ENCODE data around the gene SLC9A8.
"Not testable (repeated sequence)": the region's sequence is repeated elsewhere in the genome, so short reads cannot be mapped to it uniquely, and the experiment has no call there.

The SLC9A8 gene

DNA sequence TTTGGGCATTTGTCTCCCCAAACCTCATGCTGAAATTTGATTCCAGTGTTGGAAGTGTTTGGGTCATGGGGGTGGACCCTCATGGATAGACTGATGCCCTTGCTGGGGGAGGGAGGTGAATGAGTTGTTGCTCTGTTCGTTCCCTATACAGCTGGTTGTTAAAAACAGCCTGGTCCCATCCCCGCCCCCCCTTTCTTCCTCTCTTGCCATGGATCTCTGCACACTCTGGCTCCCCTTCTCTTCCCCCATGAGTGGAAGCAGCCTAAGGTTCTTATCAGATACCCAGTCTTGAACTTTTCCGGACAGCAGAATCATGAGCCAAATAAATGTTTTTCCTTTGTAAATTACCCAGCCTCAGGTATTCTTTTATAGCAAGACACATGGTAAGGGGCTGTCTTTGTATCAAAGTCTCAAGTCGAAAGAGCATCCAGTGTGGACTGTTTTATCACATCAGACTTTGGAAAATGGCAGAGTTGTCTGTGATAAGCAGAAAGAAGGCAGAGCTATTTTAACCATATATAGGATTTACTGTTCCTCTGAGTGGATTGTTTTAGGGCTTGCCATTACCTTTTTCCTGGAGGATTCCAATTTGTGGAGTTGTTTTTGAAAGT is 31.2 kb downstream of the SLC9A8 start:
- H3K4me1 Mint-ChIP-seq (ENCODE audit: low read depth): no peaks in the 10 kb centered on the region
- peaks cover 53% of the 10 kb centered on the region for H3K36me3 Mint-ChIP-seq (ENCODE audit: low read depth)
- no peak for DNase-seq
- no peaks in the 10 kb centered on the region for H3K27me3 Mint-ChIP-seq
- H3K9me3 Mint-ChIP-seq: no peaks in the 10 kb centered on the region
- no peak overlapping the region for H3K4me3 Mint-ChIP-seq
- no peak overlapping the region for H3K27ac Mint-ChIP-seq

DNA sequence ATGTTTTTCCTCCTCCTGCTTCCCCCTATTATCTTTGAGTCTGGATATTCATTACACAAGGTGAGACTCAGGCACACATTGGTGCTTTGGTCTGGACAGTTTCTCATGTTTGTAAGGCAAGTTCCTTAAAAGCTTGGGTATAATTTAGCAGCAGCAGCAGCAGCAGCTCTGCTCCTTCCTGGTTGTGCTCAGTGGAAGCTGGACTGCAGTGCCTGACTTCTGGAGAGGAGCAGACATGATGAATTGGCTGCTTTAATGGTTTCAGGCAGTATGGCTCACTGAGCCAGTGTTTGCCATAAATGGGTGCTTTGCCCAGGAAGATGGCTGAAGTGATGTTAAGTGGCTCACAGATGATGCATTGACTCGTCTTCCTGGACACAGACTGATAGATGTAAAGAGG is 32.4 kb downstream of the SLC9A8 start:
- H3K9me3 Mint-ChIP-seq: no peaks in the 10 kb centered on the region
- no peak overlapping the region for H3K4me3 Mint-ChIP-seq
- no peak for DNase-seq
- H3K27ac Mint-ChIP-seq: peak overlapping the region; percentile 35
- H3K27me3 Mint-ChIP-seq: no peaks in the 10 kb centered on the region
- H3K36me3 Mint-ChIP-seq (ENCODE audit: low read depth): peaks cover 54% of the 10 kb centered on the region
- H3K4me1 Mint-ChIP-seq (ENCODE audit: low read depth): no peaks in the 10 kb centered on the region

DNA sequence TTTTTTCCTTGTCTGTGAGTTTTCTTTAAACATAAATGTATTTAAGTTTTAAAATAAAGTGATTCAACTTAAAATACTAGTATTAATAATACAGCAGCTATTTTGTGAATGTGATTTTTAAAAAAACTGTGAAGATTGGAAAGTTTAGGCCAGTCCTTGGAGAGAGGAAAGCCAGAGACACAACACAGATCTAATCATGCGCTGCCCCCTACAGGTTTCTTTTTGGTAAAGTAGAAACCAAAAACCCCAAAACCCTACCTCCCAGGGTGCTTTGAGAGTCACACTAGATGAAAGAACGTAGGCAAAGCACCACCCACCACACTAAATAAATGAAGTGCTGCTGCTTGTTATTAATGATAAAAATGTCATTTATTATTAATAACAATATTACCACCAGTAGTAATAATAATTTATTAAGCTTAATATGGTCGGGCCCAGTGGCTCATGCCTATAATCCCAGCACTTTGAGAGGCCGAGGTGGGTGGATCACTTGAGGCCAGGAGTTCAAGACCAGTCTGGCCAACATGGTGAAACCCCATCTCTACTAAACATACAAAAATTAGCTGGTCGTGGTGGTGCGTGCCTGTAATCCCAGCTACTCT is 33.7 kb downstream of the SLC9A8 start:
- H3K27me3 Mint-ChIP-seq: no peaks in the 10 kb centered on the region

DNA sequence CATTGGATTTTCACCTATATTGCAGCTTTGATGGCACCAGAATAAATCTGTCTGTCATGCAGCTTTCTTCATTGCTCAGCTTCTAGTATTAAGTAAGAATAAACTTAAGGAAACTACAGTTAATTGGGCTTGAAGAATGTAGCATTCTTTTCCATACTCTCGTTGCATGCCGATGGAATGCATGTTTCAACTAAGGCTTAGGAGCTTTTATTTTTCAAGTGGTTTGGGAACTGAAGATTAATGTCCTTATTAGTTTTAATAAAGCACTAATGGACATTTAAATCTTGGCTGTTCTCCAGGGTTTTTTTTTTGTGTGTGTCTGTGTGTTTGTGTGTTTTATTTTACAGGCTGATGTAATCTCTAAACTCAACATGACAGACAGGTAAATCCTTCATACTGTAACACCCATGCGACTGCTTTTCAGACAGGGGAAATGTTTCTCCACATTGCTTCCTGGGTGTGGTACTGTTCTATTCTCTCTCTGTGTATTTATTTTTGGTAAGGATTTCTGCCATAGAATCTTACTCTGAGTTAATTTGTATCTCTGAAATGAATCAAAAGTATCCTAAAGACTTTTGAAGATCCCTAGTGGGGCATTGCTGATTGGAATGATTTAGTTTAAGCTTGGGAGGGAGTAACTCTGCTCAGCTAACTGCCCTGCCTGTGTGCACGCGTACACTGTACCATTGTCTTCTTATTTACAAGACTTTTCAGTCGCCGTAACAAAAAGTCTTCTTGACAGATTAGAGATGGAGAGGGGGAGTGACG is 38.0 kb downstream of the SLC9A8 start:
- DNase-seq: no peak
- H3K4me3 Mint-ChIP-seq: no peak overlapping the region
- no peaks in the 10 kb centered on the region for H3K9me3 Mint-ChIP-seq
- H3K36me3 Mint-ChIP-seq (ENCODE audit: low read depth): peaks cover 75% of the 10 kb centered on the region
- H3K27me3 Mint-ChIP-seq: no peaks in the 10 kb centered on the region
- H3K27ac Mint-ChIP-seq: no peak overlapping the region
- H3K4me1 Mint-ChIP-seq (ENCODE audit: low read depth): peaks cover 6% of the 10 kb centered on the region

More for the DNA sequence above, 33.7 kb downstream of the SLC9A8 start:
- H3K9me3 Mint-ChIP-seq: no peaks in the 10 kb centered on the region
- H3K4me1 Mint-ChIP-seq (ENCODE audit: low read depth): peaks cover 6% of the 10 kb centered on the region
- peaks cover 55% of the 10 kb centered on the region for H3K36me3 Mint-ChIP-seq (ENCODE audit: low read depth)
- H3K4me3 Mint-ChIP-seq: no peak overlapping the region
- DNase-seq: no peak
- no peak overlapping the region for H3K27ac Mint-ChIP-seq

DNA sequence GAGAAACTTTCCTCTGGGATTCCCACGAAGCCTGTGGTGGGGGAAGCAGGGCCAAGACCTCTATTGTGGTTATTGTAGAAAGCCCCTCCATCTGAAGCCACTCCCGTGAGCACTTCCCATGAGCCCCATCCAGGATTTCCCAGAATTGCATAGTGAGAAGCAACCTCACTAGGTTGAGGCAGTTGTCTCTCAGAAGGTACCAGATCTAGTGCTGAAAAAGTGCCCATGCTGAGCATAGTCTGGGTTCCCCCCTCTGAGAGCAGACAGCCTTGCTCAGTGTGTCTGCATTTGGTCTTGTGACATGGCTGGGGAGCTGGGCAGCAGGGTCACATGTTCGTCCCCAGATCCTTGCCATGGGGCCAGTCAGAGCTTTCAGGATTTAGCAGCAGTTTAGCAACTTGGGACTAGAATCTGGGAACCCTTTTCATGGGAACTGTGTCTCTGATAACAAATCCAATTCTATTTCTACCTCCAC is 38.6 kb downstream of the SLC9A8 start:
- H3K36me3 Mint-ChIP-seq (ENCODE audit: low read depth): peaks cover 81% of the 10 kb centered on the region
- H3K4me1 Mint-ChIP-seq (ENCODE audit: low read depth): peaks cover 6% of the 10 kb centered on the region
- H3K4me3 Mint-ChIP-seq: no peak overlapping the region
- no peaks in the 10 kb centered on the region for H3K9me3 Mint-ChIP-seq
- DNase-seq: no peak
- peak overlapping the region; percentile 7 for H3K27ac Mint-ChIP-seq
- H3K27me3 Mint-ChIP-seq: no peaks in the 10 kb centered on the region

DNA sequence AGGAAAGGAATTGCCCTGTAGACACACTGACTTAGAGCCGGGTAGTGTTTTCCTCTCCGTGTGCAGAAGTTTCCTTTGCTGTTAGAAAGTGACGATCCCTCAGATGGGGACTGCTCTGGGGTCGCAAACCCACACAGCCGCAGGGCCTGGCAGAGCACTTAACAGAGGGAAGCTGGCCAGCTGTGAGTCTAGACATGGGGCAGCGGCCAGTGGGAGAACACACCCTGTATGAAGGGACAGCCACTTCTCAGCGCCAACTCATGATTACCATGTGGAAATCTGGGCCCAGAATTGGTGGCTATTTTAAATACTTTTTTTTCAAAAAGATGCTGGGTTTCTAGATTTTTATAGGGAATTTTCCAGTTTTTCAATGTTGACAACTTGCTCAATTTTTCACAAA is 39.4 kb downstream of the SLC9A8 start:
- no peak for DNase-seq
- Mint-ChIP-seq H3K27me3 (no peaks in the 10 kb centered on the region), H3K4me3 (no peak overlapping the region), H3K36me3 (ENCODE audit: low read depth) (peaks cover 87% of the 10 kb centered on the region), H3K4me1 (ENCODE audit: low read depth) (peaks cover 6% of the 10 kb centered on the region), H3K27ac (peak overlapping the region; percentile 7), H3K9me3 (no peaks in the 10 kb centered on the region)

DNA sequence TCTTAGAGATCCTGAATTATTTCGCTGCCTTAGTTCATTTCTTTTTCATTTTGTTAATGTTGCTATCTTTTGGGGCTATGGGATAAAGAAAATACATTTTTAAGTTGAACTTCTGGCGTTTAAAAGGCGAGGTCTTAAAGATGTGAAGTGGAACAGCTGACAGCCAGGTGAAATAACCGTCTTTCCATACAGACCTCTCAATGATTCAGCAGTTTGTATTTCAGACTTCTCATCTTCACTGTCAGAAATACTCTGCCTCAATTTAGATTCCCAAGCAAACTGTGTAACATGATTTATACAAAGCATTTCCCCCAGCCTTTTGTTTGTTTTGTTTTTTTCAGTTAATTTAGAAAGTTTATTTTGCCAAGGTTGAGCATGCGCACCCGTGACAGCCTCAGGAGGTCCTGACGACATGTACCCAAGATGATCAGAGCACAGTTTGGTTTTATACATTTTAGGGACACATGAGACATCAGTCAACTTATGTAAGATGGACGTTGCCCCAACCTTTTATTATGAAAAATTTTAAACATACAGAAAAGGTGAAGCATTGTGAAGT is 40.0 kb downstream of the SLC9A8 start:
- no peak for DNase-seq
- H3K9me3 Mint-ChIP-seq: no peaks in the 10 kb centered on the region
- H3K27ac Mint-ChIP-seq: no peak overlapping the region
- H3K36me3 Mint-ChIP-seq (ENCODE audit: low read depth): peaks cover 92% of the 10 kb centered on the region
- H3K27me3 Mint-ChIP-seq: no peaks in the 10 kb centered on the region
- peaks cover 6% of the 10 kb centered on the region for H3K4me1 Mint-ChIP-seq (ENCODE audit: low read depth)
- H3K4me3 Mint-ChIP-seq: no peak overlapping the region

DNA sequence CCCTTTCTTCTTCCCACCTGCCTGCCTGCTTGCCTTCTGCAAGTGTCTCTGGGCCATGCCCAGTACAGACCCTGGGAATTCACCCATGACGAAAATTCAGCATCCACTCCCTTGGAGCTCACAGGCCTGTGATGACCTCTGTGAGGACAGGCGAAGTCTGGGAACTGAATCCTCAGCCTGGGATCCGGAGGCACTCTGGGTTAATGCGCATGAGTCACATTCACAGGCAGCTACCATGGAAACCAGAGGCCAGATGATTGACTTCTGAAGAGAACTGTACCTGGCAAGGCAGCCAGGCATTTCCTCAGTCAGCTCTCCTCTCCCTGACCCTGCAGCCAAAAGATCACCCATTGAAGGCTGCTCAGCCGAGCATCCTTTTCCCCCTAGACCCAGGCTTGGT is 41.0 kb downstream of the SLC9A8 start:
- no peak for DNase-seq
- Mint-ChIP-seq H3K9me3 (no peaks in the 10 kb centered on the region), H3K27me3 (no peaks in the 10 kb centered on the region), H3K27ac (no peak overlapping the region), H3K4me1 (ENCODE audit: low read depth) (peaks cover 6% of the 10 kb centered on the region), H3K4me3 (no peak overlapping the region), H3K36me3 (ENCODE audit: low read depth) (peaks cover 94% of the 10 kb centered on the region)

DNA sequence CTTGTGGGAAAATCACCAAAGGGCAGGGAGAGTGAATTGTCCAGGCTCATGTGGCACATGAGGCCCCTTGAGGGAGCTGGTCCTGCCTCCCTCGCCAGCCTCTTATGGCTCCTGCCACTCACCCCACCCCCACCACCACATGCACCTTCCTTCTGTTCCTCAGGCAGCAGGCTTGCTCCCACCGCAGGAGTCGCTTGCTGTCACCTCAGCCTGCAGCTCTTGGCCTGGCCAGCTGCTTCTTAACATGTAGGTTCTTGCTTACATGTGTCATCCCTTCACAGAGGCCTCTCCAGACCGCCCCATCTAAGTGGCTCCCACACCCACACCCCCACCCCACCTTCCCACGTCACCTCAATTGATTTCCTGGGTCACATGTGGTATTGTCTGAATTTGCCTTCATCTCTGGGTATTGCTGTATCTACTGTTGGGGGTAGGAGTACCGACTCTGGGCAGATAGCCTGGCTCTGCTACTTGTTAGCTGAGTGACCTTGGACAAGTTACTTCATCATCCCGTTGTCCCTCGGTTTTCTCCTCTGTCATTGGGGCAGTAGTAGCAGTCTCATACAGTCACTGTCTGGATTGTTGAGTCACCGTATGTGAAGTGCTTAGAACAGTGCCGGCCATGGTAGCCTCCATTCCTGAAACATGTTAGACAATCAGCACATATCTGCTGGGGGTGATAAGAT is 41.7 kb downstream of the SLC9A8 start:
- Mint-ChIP-seq H3K27ac (no peak overlapping the region), H3K9me3 (no peaks in the 10 kb centered on the region), H3K36me3 (ENCODE audit: low read depth) (peaks cover 94% of the 10 kb centered on the region), H3K4me3 (no peak overlapping the region), H3K4me1 (ENCODE audit: low read depth) (peaks cover 6% of the 10 kb centered on the region), H3K27me3 (no peaks in the 10 kb centered on the region)
- no peak for DNase-seq

DNA sequence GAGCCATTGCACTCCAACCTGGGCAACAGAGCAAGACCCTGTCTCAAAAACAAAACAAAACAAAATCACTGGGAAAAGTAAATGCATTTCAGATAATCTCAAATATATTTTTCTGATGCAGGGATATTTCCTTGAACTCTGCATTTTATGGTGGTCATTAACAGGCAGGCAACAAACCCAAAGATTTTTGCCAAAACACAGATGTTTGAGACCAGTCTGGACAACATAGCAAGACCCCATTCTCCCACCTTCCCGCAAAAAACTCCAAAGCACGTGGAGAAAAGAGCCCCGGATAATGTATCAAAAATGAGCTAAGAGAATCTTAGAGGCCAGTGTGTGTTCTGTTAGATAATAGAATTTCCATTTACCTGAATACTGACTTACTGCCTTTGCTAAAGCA is 44.3 kb downstream of the SLC9A8 start:
- Mint-ChIP-seq H3K4me1 (ENCODE audit: low read depth) (no peaks in the 10 kb centered on the region), H3K4me3 (no peak overlapping the region), H3K36me3 (ENCODE audit: low read depth) (peaks cover 88% of the 10 kb centered on the region), H3K27ac (no peak overlapping the region), H3K9me3 (no peaks in the 10 kb centered on the region), H3K27me3 (no peaks in the 10 kb centered on the region)
- DNase-seq: no peak

DNA sequence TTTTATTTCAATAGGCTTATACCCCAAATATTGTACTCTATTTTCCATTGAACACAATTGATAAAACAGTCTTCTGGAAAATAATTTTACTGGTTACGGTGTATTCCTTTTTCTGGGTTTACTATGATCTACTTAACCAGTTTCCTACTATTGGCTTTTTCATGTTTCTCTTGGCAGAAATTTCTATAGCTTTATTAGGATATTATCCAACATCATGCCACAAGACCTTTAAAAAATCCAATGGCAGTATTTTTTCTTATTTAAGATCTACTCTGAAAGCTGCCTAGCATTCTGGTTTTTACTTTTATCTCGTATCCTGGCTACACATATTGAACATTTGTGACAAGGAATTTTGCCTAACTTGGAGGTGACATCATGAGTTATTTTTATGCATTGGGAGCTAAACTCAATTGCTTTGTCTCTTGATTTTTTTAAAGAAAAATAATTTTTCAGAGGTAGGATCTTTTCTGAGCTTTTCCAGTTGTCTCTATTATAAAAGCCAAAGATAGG is 45.5 kb downstream of the SLC9A8 start:
- no peaks in the 10 kb centered on the region for H3K9me3 Mint-ChIP-seq
- no peaks in the 10 kb centered on the region for H3K27me3 Mint-ChIP-seq
- no peak overlapping the region for H3K27ac Mint-ChIP-seq
- peaks cover 83% of the 10 kb centered on the region for H3K36me3 Mint-ChIP-seq (ENCODE audit: low read depth)
- H3K4me1 Mint-ChIP-seq (ENCODE audit: low read depth): no peaks in the 10 kb centered on the region
- DNase-seq: no peak
- no peak overlapping the region for H3K4me3 Mint-ChIP-seq

DNA sequence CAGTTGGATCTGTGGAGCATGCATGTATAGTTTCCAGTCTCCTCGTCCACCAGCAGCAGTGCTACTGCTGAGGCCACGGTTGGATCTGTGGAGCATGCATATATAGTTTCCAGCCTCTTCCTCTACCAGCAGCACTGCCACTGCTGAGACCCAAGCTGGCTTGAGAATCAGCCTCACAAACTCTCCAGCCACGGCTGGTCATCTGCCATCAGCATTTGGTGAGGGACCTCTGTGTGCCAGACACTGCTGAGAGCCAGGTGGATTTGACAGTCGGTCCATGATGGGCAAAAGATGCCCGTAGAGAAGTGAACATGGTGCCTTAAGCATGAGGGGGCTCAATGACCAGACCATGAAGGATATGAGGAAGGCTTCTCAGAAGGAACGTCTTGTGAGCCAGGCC is 46.4 kb downstream of the SLC9A8 start:
- Mint-ChIP-seq H3K27me3 (no peaks in the 10 kb centered on the region), H3K4me1 (ENCODE audit: low read depth) (no peaks in the 10 kb centered on the region), H3K9me3 (no peaks in the 10 kb centered on the region), H3K36me3 (ENCODE audit: low read depth) (peaks cover 81% of the 10 kb centered on the region), H3K4me3 (no peak overlapping the region), H3K27ac (no peak overlapping the region)
- no peak for DNase-seq

DNA sequence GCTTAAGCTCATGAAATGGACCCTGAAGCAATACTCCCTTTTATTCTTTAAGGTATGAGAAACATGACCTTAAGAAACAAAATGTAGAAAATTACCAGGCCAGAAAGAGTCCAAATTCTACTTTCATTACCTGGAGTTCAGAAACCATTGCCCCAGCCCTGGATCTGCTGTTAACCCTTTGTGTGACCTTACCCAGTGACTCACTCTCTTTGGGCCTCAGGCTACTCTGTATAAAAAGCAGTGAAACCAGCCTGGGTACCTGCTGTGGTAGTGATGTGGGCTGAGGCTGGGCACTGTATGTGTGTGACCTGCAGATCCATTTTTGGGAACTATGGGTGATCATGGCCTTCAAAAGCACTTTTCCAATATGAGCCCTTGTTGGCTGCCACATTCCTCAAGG is 47.2 kb downstream of the SLC9A8 start:
- Mint-ChIP-seq H3K27ac (peak overlapping the region; percentile 58), H3K36me3 (ENCODE audit: low read depth) (peaks cover 84% of the 10 kb centered on the region), H3K27me3 (no peaks in the 10 kb centered on the region), H3K9me3 (no peaks in the 10 kb centered on the region), H3K4me1 (ENCODE audit: low read depth) (no peaks in the 10 kb centered on the region), H3K4me3 (no peak overlapping the region)
- DNase-seq: no peak

DNA sequence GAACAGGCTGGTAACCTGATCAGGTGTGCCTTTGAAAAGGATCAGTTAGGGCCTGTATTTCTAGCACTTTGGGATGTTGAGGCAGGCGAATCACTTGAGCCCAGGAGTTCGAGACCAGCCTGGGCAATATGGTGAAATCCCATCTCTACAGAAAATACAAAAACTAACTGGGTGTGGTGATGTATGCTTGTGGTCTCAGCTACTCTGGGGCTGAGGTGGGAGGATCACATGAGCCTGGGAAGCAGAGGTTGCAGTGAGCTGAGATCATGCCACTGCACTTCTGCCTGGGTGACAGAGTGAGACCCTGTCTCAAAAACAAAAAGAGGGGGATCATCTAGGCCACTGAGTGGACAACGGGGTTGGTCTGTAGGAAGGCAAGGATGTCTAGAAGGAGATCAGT is 48.6 kb downstream of the SLC9A8 start:
- not testable (repeated sequence) for H3K27me3 Mint-ChIP-seq; DNase-seq; H3K4me1 Mint-ChIP-seq (ENCODE audit: low read depth); H3K4me3 Mint-ChIP-seq; H3K9me3 Mint-ChIP-seq
- Mint-ChIP-seq H3K27ac (peak overlapping the region; percentile 15), H3K36me3 (ENCODE audit: low read depth) (peaks cover 84% of the 10 kb centered on the region)

Measured in activated T-cell treated with anti-CD3 and anti-CD28 coated beads, Interleukin-2, amount 50 U/mL, for 24 hours (primary cell).